UCSD-AML1 (cell line): ENCODE measurements around the gene GAGE13.
"Not testable (repeated sequence)": the region's sequence is repeated elsewhere in the genome, so short reads cannot be mapped to it uniquely, and the experiment has no call there.

Source experiments
- DNase-seq: peaks from one replicate; lab custom pipeline; 2025; ENCODE audit not compliant: unreplicated experiment; lab: John Stamatoyannopoulos, UW

Gene GAGE13

GRCh38 chrX:49331282-49331681, at the start of gene GAGE13:
Gene GAGE13, plus strand, starts transcription at chrX:49331582. Its CDS starts 1,156 bp downstream, at chrX:49332738.
- not testable (repeated sequence) for DNase-seq

- no peak for DNase-seq
These were observed 48.8 kb upstream of the GAGE13 start for GRCh38 chrX:49282647-49283011.

- DNase-seq = no peak
These were observed 47.2 kb upstream of the GAGE13 start for GRCh38 chrX:49284212-49284611.

GRCh38 chrX:49286136-49286535, 45.2 kb upstream of the GAGE13 start:
- no peak for DNase-seq

GRCh38 chrX:49286581-49286980, 44.8 kb upstream of the GAGE13 start:
- DNase-seq = no peak

GRCh38 chrX:49287665-49288064, 43.7 kb upstream of the GAGE13 start:
- no peak for DNase-seq

- DNase-seq = no peak
These were observed 41.2 kb upstream of the GAGE13 start for GRCh38 chrX:49290215-49290614.

GRCh38 chrX:49291615-49292337, 39.6 kb upstream of the GAGE13 start:
- peak; percentile 63 for DNase-seq

GRCh38 chrX:49292400-49293362, 38.7 kb upstream of the GAGE13 start:
- no peak for DNase-seq

- not testable (repeated sequence) for DNase-seq
These were observed 32.1 kb upstream of the GAGE13 start for GRCh38 chrX:49299293-49299692.

- DNase-seq = no peak
These were observed 30.7 kb upstream of the GAGE13 start for GRCh38 chrX:49300703-49301102.

- no peak for DNase-seq
These were observed 28.0 kb upstream of the GAGE13 start, which contains the start of gene GAGE10 for GRCh38 chrX:49303346-49303745. Gene GAGE10, plus strand, starts transcription at chrX:49303646. Its CDS starts 1,214 bp downstream, at chrX:49304860.

- DNase-seq = not testable (repeated sequence)
These were observed 23.6 kb upstream of the GAGE13 start for GRCh38 chrX:49307775-49308174.

- DNase-seq = peak; percentile 16
These were observed 22.6 kb upstream of the GAGE13 start for GRCh38 chrX:49308604-49309269.

GRCh38 chrX:49309401-49309981, 21.9 kb upstream of the GAGE13 start:
- DNase-seq = no peak

GRCh38 chrX:49310371-49310770, 21.0 kb upstream of the GAGE13 start:
- DNase-seq = no peak

GRCh38 chrX:49312176-49312575, 19.2 kb upstream of the GAGE13 start:
- no peak for DNase-seq

GRCh38 chrX:49316085-49316484, 15.3 kb upstream of the GAGE13 start:
- DNase-seq = no peak

GRCh38 chrX:49321737-49322136, 9.6 kb upstream of the GAGE13 start, which contains the start of gene GAGE12J:
Gene GAGE12J, plus strand, starts transcription at chrX:49322037. Its CDS starts 1,157 bp downstream, at chrX:49323194.
- not testable (repeated sequence) for DNase-seq

- DNase-seq = not testable (repeated sequence)
These were observed 9.1 kb upstream of the GAGE13 start for GRCh38 chrX:49322266-49322665.

GRCh38 chrX:49323735-49324134, 7.6 kb upstream of the GAGE13 start:
- DNase-seq = not testable (repeated sequence)
